Spleen (tissue), 11 donors: Measurements from ENCODE around the gene KDM4B. TPM values are rescaled to one million over a fixed set of nuclear protein-coding genes. Genes with fewer than 3 reads are reported as not detected.

Source experiments
- DNase-seq: peaks from one replicate; pipeline ENCODE4 v3.0.0-alpha.2; 2020
- H3K27ac ChIP-seq, 8 donors: fragments of 200-600 bp; sonication (generic) in 7 of 8; 1 replicate in 4 of 8; 2 replicates in 4 of 8; pipeline versions ENCODE4 v1.5.0 to v1.8.0; 2016 to 2021; ENCODE audit warnings: inconsistent platforms in 4 of 8, mild to moderate bottlenecking in 4 of 8, moderate library complexity in 1 of 8
- H3K27me3 ChIP-seq, 7 donors: fragments of 200-600 bp; sonication (generic) in 6 of 7; replicated peaks in 1 of 7; 1 replicate in 4 of 7; 2 replicates in 3 of 7; pipeline versions ENCODE4 v1.5.0 to v1.8.0; 2016 to 2021; ENCODE audit warnings: inconsistent platforms in 3 of 7, mild to moderate bottlenecking in 1 of 7
- H3K36me3 ChIP-seq, 6 donors: fragments of 200-600 bp; sonication (generic) in 5 of 6; 1 replicate in 4 of 6; 2 replicates in 2 of 6; pipeline versions ENCODE4 v1.5.0 to v1.8.0; 2016 to 2021; ENCODE audit warnings: inconsistent platforms in 2 of 6
- H3K4me1 ChIP-seq, 6 donors: fragments of 200-600 bp; sonication (generic) in 5 of 6; 1 replicate in 3 of 6; 2 replicates in 3 of 6; pipeline versions ENCODE4 v1.5.0 to v1.8.0; 2016 to 2021; ENCODE audit warnings: inconsistent platforms in 3 of 6
- H3K4me3 ChIP-seq, 8 donors: fragments of 200-600 bp; sonication (generic) in 7 of 8; 1 replicate in 4 of 8; 2 replicates in 4 of 8; pipeline versions ENCODE4 v1.5.0 to v1.8.0; 2016 to 2021; ENCODE audit warnings: inconsistent platforms in 4 of 8, mild to moderate bottlenecking in 4 of 8, moderate library complexity in 2 of 8
- H3K9me3 ChIP-seq, 8 donors: fragments of 200-600 bp; sonication (generic) in 7 of 8; 1 replicate in 4 of 8; 2 replicates in 4 of 8; pipeline versions ENCODE4 v1.5.0 to v1.8.0; 2016 to 2021; ENCODE audit warnings: inconsistent platforms in 4 of 8
- CTCF ChIP-seq, 11 experiments: fragments of 200-600 bp in 7 of 11; fragments of 450-650 bp in 4 of 11; sonication (generic) in 4 of 11; IDR thresholded peaks in 8 of 11; conservative IDR thresholded peaks in 3 of 11; 1 replicate in 7 of 11; 2 replicates in 4 of 11; pipeline versions ENCODE4 v1.4.0 to v1.8.0; 2016 to 2021; ENCODE audit warnings: antibody characterized with exemption in 11 of 11, inconsistent platforms in 4 of 11, mild to moderate bottlenecking in 1 of 11
- POLR2A ChIP-seq, 3 donors: fragments of 450-650 bp; IDR thresholded peaks; one replicate each; pipeline ENCODE4 v1.5.1; 2017; ENCODE audit warnings: antibody characterized with exemption in 3 of 3, mild to moderate bottlenecking in 1 of 3
- POLR2AphosphoS5 ChIP-seq, 3 donors: sonication (generic); formaldehyde crosslinking; IDR thresholded peaks; one replicate each; pipeline ENCODE4 v1.5.1; 2017; ENCODE audit warnings: antibody characterized with exemption in 3 of 3
- WGBS, 5 donors: extraction: QIAGEN DNeasy Blood & Tissue Kit in 3 of 5; methylation state at CpG; one replicate each; pipeline versions ENCODE4 v1.1.5 to v1.1.7; 2013 to 2018; 5-methylcytosine and 5-hydroxymethylcytosine counted together
- intact Hi-C: fragments of 100-400 bp; cut with DNase I; formaldehyde crosslinking; loops from one replicate; pipeline ENCODE4 v1.15.0; 2023; ENCODE audit warnings: low total_unique reads
- polyA plus RNA-seq, 3 donors: library from polyadenylated mRNA; stranded (reverse); fragments of 200-250 nt; gene quantifications; one replicate each; pipeline ENCODE4 v1.2.1, GENCODE V29; 2013
- total RNA-seq, 7 donors: library from RNA; depleted of rRNA in 3 of 7; stranded (reverse); fragments of >200 nt in 3 of 7; fragmentation: NEBNext Ultra II Directional in 4 of 7; extraction: Animal tissue kit (Norgen Biotek cat#: 25700) in 4 of 7; gene quantifications; one replicate each; pipeline versions ENCODE4 v1.1.0 to v1.2.1, GENCODE V29; 2016 to 2021
- donor health status: healthy with polysubstance abuse.
- donor health status: DM: no; HTN: no; CAD: no; lungs with moderate emphysema.
- donor health status: DM: no; HTN: no; CAD: no.
- donor health status: Bipolar disorder and iron deficiency.
- donor health status: healthy.
- donor health status: DM: no; HTN: no; CAD: no.
- donor health status: DM: yes; HTN: yes; CAD: no.

KDM4B gene
- total and polyA plus RNA-seq, 10 donors: 18.3 to 80.5 (median 52.4) TPM

DNA sequence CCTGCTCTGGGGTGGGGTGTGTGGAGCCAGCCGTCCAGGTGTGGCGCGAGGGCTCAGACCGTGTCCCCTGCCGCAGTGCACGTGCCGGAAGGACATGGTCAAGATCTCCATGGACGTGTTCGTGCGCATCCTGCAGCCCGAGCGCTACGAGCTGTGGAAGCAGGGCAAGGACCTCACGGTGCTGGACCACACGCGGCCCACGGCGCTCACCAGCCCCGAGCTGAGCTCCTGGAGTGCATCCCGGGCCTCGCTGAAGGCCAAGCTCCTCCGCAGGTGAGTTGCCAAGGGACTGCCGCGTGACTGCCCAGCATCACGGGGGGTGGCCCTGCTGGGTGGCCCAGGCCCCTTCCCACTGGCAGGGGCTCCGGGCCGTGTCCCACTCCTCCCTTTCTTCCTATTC, 141.6 kb downstream of the KDM4B start:
- Histone ChIP-seq H3K9me3 (peaks cover 0 to 3% (median 0%) of the 10 kb centered on the region in 8 donors), H3K27ac (no peak overlapping the region), H3K4me1 (no peaks in the 10 kb centered on the region), H3K27me3 (no peaks in the 10 kb centered on the region), H3K4me3 (no peak overlapping the region), H3K36me3 (peaks cover 0 to 100% (median 58%) of the 10 kb centered on the region in 6 donors)
- intact Hi-C loops: no loop called here
- WGBS, 5 donors: 93 to 97% (median 95%) methylated on average over 26 to 27 of the region's 27 CpGs
- no peak for DNase-seq
- TF ChIP-seq POLR2A (IDR thresholded peaks at IDR 0.05): no peak
- TF ChIP-seq POLR2AphosphoS5 (IDR thresholded peaks at IDR 0.05): no peak
- TF ChIP-seq CTCF (IDR thresholded peaks at IDR 0.05 in 8 of 11, conservative IDR thresholded peaks at IDR 0.05 in 3 of 11): no peak

DNA sequence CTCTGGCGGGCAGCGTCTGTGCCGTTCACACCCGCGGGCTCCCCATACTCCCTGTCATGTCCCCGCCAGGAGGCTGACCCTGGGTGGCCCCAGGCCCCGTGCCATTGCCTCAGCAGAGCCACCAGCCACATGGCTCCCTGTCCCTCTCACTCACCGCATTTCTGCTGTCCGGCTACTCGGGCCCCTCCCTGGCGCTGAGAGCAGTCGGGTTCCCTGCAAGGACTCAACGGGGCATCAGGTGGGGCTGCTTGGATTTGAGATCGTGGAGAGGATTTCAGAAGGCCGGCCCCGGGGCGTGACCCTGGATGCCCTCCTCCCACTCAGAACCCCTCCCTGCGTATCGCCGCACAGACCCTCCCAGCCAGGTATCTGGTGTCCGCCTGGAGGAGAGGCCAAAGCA, 142.1 kb downstream of the KDM4B start:
- intact Hi-C loops: no loop called here
- Histone ChIP-seq H3K36me3 (peaks cover 0 to 100% (median 59%) of the 10 kb centered on the region in 6 donors), H3K27me3 (no peaks in the 10 kb centered on the region), H3K9me3 (peaks cover 0 to 8% (median 0%) of the 10 kb centered on the region in 8 donors), H3K27ac (no peak overlapping the region), H3K4me1 (no peaks in the 10 kb centered on the region), H3K4me3 (no peak overlapping the region)
- 93 to 97% (median 95%) methylated on average over 18 to 21 of the region's 21 CpGs for WGBS, 5 donors
- no peak for DNase-seq
- TF ChIP-seq POLR2AphosphoS5 (IDR thresholded peaks at IDR 0.05): no peak
- TF ChIP-seq POLR2A (IDR thresholded peaks at IDR 0.05): no peak
- TF ChIP-seq CTCF (IDR thresholded peaks at IDR 0.05 in 8 of 11, conservative IDR thresholded peaks at IDR 0.05 in 3 of 11): no peak

GRCh38 chr19:5112175-5112574, 143.3 kb downstream of the KDM4B start:
- peaks cover 0 to 99% (median 51%) of the 10 kb centered on the region in 6 donors for H3K36me3 ChIP-seq
- peaks cover 0 to 13% (median 0%) of the 10 kb centered on the region in 8 donors for H3K9me3 ChIP-seq
- no peaks in the 10 kb centered on the region for H3K4me1 ChIP-seq
- TF ChIP-seq POLR2AphosphoS5 (IDR thresholded peaks at IDR 0.05) (peak in 1 of 3 donors; percentile 17), POLR2A (IDR thresholded peaks at IDR 0.05) (no peak)
- H3K27ac ChIP-seq: no peak overlapping the region
- no peaks in the 10 kb centered on the region for H3K27me3 ChIP-seq
- DNase-seq: no peak
- no peak overlapping the region for H3K4me3 ChIP-seq
- intact Hi-C loops: no loop called here
- 71 to 94% (median 89%) methylated on average over 6 of the region's 6 CpGs for WGBS, 5 donors

DNA sequence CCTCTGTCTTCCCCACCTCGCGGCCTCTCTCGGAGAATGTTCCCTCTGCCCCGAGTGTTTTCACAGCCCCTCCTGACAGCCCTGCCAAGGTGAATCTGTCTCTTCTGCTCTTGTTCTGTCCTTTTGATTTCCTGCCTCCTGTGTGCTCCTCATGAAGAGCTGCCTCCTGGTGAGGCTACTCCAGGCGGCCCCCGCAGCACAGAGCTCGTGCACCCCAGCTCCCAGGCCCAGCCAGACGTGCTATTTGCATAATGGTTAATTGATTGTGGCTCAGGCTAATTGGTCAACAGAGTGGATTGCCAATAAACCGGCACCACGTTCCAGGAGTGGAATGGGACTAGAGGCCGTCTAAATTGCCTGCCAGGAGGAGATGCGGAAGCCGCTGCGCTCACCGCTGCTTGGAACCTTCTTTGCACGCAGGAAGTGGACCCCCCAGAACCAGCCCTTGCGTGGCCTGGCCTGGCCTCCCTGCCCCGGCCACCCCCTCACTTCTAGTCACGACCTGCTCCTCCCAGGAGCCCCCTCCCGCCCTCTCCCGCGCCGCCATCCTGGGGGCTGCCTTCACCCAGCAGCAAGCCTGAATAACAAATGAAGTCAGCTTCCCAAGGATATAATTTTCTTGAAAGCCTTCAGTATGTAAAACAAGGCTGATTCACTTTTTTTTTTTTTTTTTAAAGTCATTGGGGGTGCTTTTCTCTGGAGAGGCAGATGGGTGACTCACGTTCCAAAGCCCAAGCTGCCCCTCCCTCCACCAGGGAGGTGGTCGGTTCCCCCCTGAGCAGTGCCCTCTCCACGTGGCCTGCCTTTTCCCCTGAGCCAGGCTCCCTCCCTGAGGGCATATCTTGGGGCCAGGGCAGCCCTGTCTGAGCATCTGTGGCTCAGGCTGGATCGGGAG, 144.0 kb downstream of the KDM4B start:
- Histone ChIP-seq H3K9me3 (peaks cover 0 to 13% (median 0%) of the 10 kb centered on the region in 8 donors), H3K27me3 (no peaks in the 10 kb centered on the region), H3K4me1 (no peaks in the 10 kb centered on the region), H3K4me3 (no peak overlapping the region), H3K36me3 (peaks cover 0 to 99% (median 48%) of the 10 kb centered on the region in 6 donors), H3K27ac (no peak overlapping the region)
- intact Hi-C loops: no loop called here
- DNase-seq: no peak
- TF ChIP-seq POLR2A (IDR thresholded peaks at IDR 0.05) (no peak), POLR2AphosphoS5 (IDR thresholded peaks at IDR 0.05) (no peak), CTCF (IDR thresholded peaks at IDR 0.05 in 8 of 11, conservative IDR thresholded peaks at IDR 0.05 in 3 of 11) (no peak)
- WGBS, 5 donors: 88 to 93% (median 91%) methylated on average over 26 to 27 of the region's 27 CpGs
